Mesendoderm (in vitro differentiated cells): ENCODE results near the gene FBXO11.

Experiments
- DNase-seq: peaks from one replicate; pipeline ENCODE4 v3.0.0; 2013
- H2AK5ac ChIP-seq: 2 replicates; pipeline ENCODE4 v1.6.1; 2013; ENCODE audit warnings: low read length, inconsistent platforms
- H2BK120ac ChIP-seq: 2 replicates; pipeline ENCODE4 v1.6.1; 2013; ENCODE audit warnings: low read depth, mild to moderate bottlenecking, low read length, moderate library complexity, mixed read lengths
- H2BK15ac ChIP-seq: replicated peaks from 2 replicates; pipeline ENCODE4 v1.6.1; 2013; ENCODE audit warnings: low read depth, mild to moderate bottlenecking, moderate library complexity
- H2BK5ac ChIP-seq: 2 replicates; pipeline ENCODE4 v1.6.1; 2013; ENCODE audit warnings: low read length, inconsistent platforms
- H3K18ac ChIP-seq: 2 replicates; pipeline ENCODE4 v1.6.1; 2013; ENCODE audit warnings: mild to moderate bottlenecking, low read length, mixed read lengths
- H3K23ac ChIP-seq: one replicate; pipeline ENCODE4 v1.6.1; 2013; ENCODE audit warnings: low read length
- H3K27ac ChIP-seq: 2 replicates; pipeline ENCODE4 v1.5.1; 2013; ENCODE audit warnings: low read depth, mild to moderate bottlenecking, inconsistent platforms, low read length, moderate library complexity
- H3K27me3 ChIP-seq: 2 replicates; pipeline ENCODE4 v1.6.1; 2013; ENCODE audit warnings: low read length, control low read depth, mild to moderate bottlenecking, inconsistent platforms; ENCODE audit not compliant: insufficient read depth, poor library complexity
- H3K36me3 ChIP-seq: 2 replicates; pipeline ENCODE4 v1.6.1; 2013; ENCODE audit warnings: low read length, inconsistent platforms; ENCODE audit not compliant: control insufficient read depth, insufficient read depth
- H3K4ac ChIP-seq: one replicate; pipeline ENCODE4 v1.6.1; 2013; ENCODE audit warnings: low read depth, mild to moderate bottlenecking, low read length, moderate library complexity
- H3K4me1 ChIP-seq: 2 replicates; pipeline ENCODE4 v1.6.1; 2013; ENCODE audit warnings: low read depth, low read length, inconsistent platforms; ENCODE audit not compliant: control insufficient read depth
- H3K4me2 ChIP-seq: 2 replicates; pipeline ENCODE4 v1.6.1; 2013; ENCODE audit warnings: low read length
- H3K4me3 ChIP-seq: 2 replicates; pipeline ENCODE4 v1.5.1; 2013; ENCODE audit warnings: mild to moderate bottlenecking, low read length
- H3K56ac ChIP-seq: one replicate; pipeline ENCODE4 v1.6.1; 2013; ENCODE audit warnings: low read length
- H3K79me1 ChIP-seq: 2 replicates; pipeline ENCODE4 v1.6.1; 2013; ENCODE audit warnings: low read length, inconsistent platforms
- H3K79me2 ChIP-seq: 2 replicates; pipeline ENCODE4 v1.6.1; 2013; ENCODE audit warnings: mild to moderate bottlenecking, low read length; ENCODE audit not compliant: control insufficient read depth, insufficient read depth
- H3K9ac ChIP-seq: 2 replicates; pipeline ENCODE4 v1.6.1; 2013; ENCODE audit warnings: low read length, inconsistent platforms
- H4K5ac ChIP-seq: one replicate; pipeline ENCODE4 v1.6.1; 2013; ENCODE audit warnings: low read length
- H4K8ac ChIP-seq: one replicate; pipeline ENCODE4 v1.6.1; 2013; ENCODE audit warnings: low read depth, mild to moderate bottlenecking, control low read depth, low read length, moderate library complexity
- WGBS: extraction: QIAGEN DNeasy Blood & Tissue Kit; methylation state at CpG from one replicate; pipeline ENCODE4 v1.1.7; 2013; ENCODE audit warnings: low lambda C conversion rate, missing lambda C conversion rate; ENCODE audit not compliant: insufficient coverage; ENCODE audit errors: extremely low coverage; 5-methylcytosine and 5-hydroxymethylcytosine counted together

FBXO11 gene

DNA sequence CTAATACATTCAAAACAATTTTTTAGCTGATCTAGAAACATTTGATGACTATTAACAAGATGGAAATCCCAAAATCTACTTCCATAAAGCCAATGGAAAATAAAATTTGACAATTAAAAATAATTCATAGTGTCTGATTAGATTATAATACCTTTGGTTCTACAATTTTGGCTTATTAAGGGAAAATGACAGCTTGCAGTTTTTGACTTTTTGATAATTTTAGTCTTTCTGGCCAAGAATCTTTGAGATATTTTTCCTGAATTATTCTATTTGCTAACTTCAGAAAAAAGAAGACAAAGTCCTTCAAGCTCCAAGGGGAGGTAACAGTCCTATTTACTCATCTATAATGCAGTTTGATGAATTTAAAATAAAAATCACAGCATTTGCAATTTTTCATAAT lies 83.8 kb downstream of the FBXO11 start:
- no peaks in the 10 kb centered on the region for H3K4me1 ChIP-seq
- no peak overlapping the region for H3K9ac ChIP-seq
- H3K4me2 ChIP-seq = no peak overlapping the region
- DNase-seq = no peak
- H3K36me3 ChIP-seq = no peaks in the 10 kb centered on the region
- no peak overlapping the region for H3K27ac ChIP-seq
- no peak overlapping the region for H2AK5ac ChIP-seq
- H3K4me3 ChIP-seq = no peak overlapping the region
- no peak overlapping the region for H4K8ac ChIP-seq
- H3K27me3 ChIP-seq = no peaks in the 10 kb centered on the region
- no peak overlapping the region for H3K23ac ChIP-seq
- no peak overlapping the region for H3K18ac ChIP-seq
- no peak overlapping the region for H3K56ac ChIP-seq
- H3K79me1 ChIP-seq = no peaks in the 10 kb centered on the region
- no peak overlapping the region for H4K5ac ChIP-seq
- H2BK15ac ChIP-seq = no peak overlapping the region
- H2BK5ac ChIP-seq = no peak overlapping the region
- H2BK120ac ChIP-seq = no peak overlapping the region
- no peak overlapping the region for H3K4ac ChIP-seq
- no peaks in the 10 kb centered on the region for H3K79me2 ChIP-seq

DNA sequence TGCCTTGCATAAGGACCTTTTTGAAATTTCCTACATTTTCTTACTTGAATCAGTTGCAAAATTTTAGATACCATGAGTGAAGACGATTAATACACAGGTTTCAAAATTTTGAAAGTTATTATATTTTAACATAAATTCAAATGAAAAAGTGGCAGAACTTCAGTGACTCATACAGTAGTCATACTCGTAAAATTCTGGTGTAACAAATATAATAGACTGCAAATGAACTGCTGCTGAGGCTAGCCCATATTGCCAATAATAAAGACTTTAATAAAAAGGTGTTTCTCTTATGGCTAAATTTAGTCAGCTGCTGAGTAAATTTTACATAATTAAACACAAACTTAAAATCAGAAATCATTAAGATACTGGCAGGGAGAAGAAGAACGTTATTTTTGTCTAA lies 86.5 kb downstream of the FBXO11 start:
- Histone ChIP-seq H3K27ac (no peak overlapping the region), H2BK15ac (no peak overlapping the region), H3K79me1 (no peaks in the 10 kb centered on the region), H3K4me1 (no peaks in the 10 kb centered on the region), H3K36me3 (no peaks in the 10 kb centered on the region), H2BK120ac (no peak overlapping the region), H3K27me3 (no peaks in the 10 kb centered on the region), H3K9ac (no peak overlapping the region), H3K56ac (no peak overlapping the region), H3K4me3 (no peak overlapping the region), H4K8ac (no peak overlapping the region), H3K4me2 (no peak overlapping the region), H3K4ac (no peak overlapping the region), H2AK5ac (no peak overlapping the region), H3K23ac (no peak overlapping the region), H4K5ac (no peak overlapping the region), H3K79me2 (no peaks in the 10 kb centered on the region), H2BK5ac (no peak overlapping the region), H3K18ac (no peak overlapping the region)
- WGBS = no CpG with 5 or more reads among the region's 3 CpGs
- no peak for DNase-seq

DNA sequence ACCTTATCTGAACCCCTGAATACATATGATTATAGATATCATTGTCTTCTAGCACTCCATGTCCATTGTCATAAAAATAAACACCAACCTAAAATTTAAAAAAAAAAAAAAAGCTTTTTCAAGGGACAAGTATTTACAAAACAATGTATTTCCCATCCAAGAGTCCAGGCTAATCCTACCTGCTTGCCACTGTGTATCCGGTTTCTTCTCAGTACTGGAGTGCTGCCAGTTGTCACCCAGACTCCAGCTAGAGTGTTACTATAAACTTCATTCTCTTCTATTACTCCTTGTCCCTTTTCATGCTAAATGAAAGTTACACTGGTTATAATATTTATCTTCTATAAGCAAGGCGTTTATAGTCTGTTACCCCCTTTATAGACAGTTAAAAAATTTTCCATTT lies 87.5 kb downstream of the FBXO11 start:
- no peak for DNase-seq
- Histone ChIP-seq H3K27ac (no peak overlapping the region), H3K18ac (no peak overlapping the region), H2AK5ac (no peak overlapping the region), H3K23ac (no peak overlapping the region), H4K8ac (no peak overlapping the region), H3K4me2 (no peak overlapping the region), H3K4me3 (no peak overlapping the region), H3K56ac (no peak overlapping the region), H2BK15ac (no peak overlapping the region), H3K4ac (no peak overlapping the region), H4K5ac (no peak overlapping the region), H3K9ac (no peak overlapping the region), H3K36me3 (no peaks in the 10 kb centered on the region), H3K79me2 (no peaks in the 10 kb centered on the region), H3K27me3 (no peaks in the 10 kb centered on the region), H2BK5ac (no peak overlapping the region), H2BK120ac (no peak overlapping the region), H3K79me1 (no peaks in the 10 kb centered on the region), H3K4me1 (no peaks in the 10 kb centered on the region)
- WGBS = no CpG with 5 or more reads among the region's 2 CpGs

DNA sequence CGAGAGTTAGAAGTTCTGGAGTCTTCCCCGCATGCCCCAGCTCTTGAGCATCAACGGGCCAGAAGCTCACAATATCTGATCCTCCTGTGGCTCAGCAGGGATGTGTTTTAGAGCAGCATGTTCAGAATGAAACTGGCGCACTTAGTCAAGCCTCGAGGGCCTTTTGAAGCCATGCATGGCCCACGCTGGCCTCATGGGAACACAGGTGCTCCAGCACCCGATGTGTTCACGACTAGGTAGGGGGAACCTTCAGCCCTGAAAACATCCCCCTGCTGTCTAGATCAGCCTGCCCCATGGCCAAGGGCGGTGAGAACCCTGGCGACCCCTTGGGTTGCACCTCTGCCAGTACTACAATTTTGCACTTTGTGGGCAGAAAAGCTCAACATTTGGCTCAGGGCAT lies 90.5 kb downstream of the FBXO11 start:
- no peak for DNase-seq
- no peaks in the 10 kb centered on the region for H3K36me3 ChIP-seq

DNA sequence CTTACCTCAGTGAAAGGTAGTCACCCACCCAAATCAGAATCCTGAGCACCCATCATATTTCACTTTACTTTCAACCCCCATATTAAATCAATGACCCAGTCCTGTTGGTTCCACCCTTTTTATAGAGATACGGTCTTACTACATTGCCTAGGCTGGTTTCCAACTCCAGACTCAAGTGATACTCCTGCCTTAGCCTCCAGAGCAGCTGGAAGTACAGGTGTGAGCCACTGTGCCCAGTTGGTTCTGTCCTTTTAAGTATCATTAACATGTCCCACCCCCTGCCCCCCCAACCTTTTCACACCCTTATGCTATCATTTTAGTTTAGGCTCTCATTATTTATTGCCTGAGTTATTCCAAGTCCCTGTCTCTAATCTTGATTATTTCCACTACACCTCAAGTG lies 94.6 kb downstream of the FBXO11 start:
- Histone ChIP-seq H3K56ac (no peak overlapping the region), H3K18ac (no peak overlapping the region)
- WGBS = no CpG with 5 or more reads among the region's 1 CpG

More for the DNA sequence above, 90.5 kb downstream of the FBXO11 start:
- Histone ChIP-seq H3K56ac (no peak overlapping the region), H3K23ac (no peak overlapping the region), H3K27ac (no peak overlapping the region), H3K79me2 (no peaks in the 10 kb centered on the region), H2AK5ac (no peak overlapping the region), H3K9ac (no peak overlapping the region), H2BK15ac (no peak overlapping the region), H3K4ac (no peak overlapping the region), H3K4me3 (no peak overlapping the region), H4K8ac (no peak overlapping the region), H2BK5ac (no peak overlapping the region), H3K27me3 (no peaks in the 10 kb centered on the region), H3K18ac (no peak overlapping the region), H3K4me1 (no peaks in the 10 kb centered on the region), H2BK120ac (no peak overlapping the region), H4K5ac (no peak overlapping the region), H3K79me1 (no peaks in the 10 kb centered on the region), H3K4me2 (no peak overlapping the region)
- WGBS = no CpG with 5 or more reads among the region's 10 CpGs

DNA sequence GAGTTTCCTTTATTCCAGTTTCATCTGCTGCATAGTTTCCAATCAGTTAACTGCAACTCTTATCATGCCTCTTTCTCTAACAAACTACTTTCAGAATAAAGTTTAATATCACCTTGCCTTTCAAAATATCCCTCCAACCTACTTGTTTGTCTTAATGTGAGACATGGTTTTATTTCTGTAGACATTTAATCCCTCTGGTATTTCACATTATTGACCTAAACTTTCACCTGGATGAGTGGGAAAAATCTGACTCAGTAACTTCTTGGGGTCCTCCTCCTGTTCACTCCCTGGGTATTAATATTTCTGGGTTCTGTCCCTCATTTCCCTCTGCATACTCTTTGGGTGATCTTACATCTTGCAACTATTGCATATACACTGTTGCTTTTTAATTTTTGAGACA lies 95.4 kb downstream of the FBXO11 start:
- Histone ChIP-seq H2AK5ac (no peak overlapping the region), H3K36me3 (peaks cover 2% of the 10 kb centered on the region)
- no peak for DNase-seq

More for the DNA sequence above, 94.6 kb downstream of the FBXO11 start:
- Histone ChIP-seq H2BK15ac (no peak overlapping the region), H4K8ac (no peak overlapping the region), H3K9ac (no peak overlapping the region), H3K4ac (no peak overlapping the region), H3K4me3 (no peak overlapping the region), H3K23ac (no peak overlapping the region), H3K79me1 (no peaks in the 10 kb centered on the region), H2AK5ac (no peak overlapping the region), H3K4me2 (no peak overlapping the region), H3K27ac (no peak overlapping the region), H3K36me3 (peaks cover 2% of the 10 kb centered on the region), H4K5ac (no peak overlapping the region), H3K27me3 (no peaks in the 10 kb centered on the region), H3K4me1 (no peaks in the 10 kb centered on the region), H3K79me2 (no peaks in the 10 kb centered on the region), H2BK5ac (no peak overlapping the region), H2BK120ac (no peak overlapping the region)
- no peak for DNase-seq

More for the DNA sequence above, 95.4 kb downstream of the FBXO11 start:
- no peak overlapping the region for H4K5ac ChIP-seq
- no peak overlapping the region for H3K4ac ChIP-seq
- no peak overlapping the region for H4K8ac ChIP-seq
- no peaks in the 10 kb centered on the region for H3K79me1 ChIP-seq
- H3K79me2 ChIP-seq = no peaks in the 10 kb centered on the region
- no peak overlapping the region for H3K4me3 ChIP-seq
- no peaks in the 10 kb centered on the region for H3K27me3 ChIP-seq
- no peaks in the 10 kb centered on the region for H3K4me1 ChIP-seq
- H3K56ac ChIP-seq = no peak overlapping the region
- H2BK15ac ChIP-seq = no peak overlapping the region
- no peak overlapping the region for H3K9ac ChIP-seq
- H3K18ac ChIP-seq = no peak overlapping the region
- no peak overlapping the region for H2BK120ac ChIP-seq
- H3K27ac ChIP-seq = no peak overlapping the region
- no peak overlapping the region for H3K4me2 ChIP-seq
- H2BK5ac ChIP-seq = no peak overlapping the region
- no peak overlapping the region for H3K23ac ChIP-seq
